ENCODE measurements around the gene C6orf132.

Gene C6orf132

GRCh38 chr6:42104095-42104803 is 38.2 kb downstream of the C6orf132 start:
- no peak for DNase-seq

GRCh38 chr6:42103753-42104094 is 38.7 kb downstream of the C6orf132 start:
- no peak for DNase-seq

- no peak for DNase-seq
These were observed 39.2 kb downstream of the C6orf132 start for GRCh38 chr6:42103216-42103615.

GRCh38 chr6:42101186-42101657 is 41.2 kb downstream of the C6orf132 start:
- DNase-seq, result no peak

- no peak for DNase-seq
These were observed 42.2 kb downstream of the C6orf132 start for GRCh38 chr6:42100029-42100901.

GRCh38 chr6:42099340-42100028 is 42.9 kb downstream of the C6orf132 start:
- no peak for DNase-seq

GRCh38 chr6:42095776-42096541 is 46.5 kb downstream of the C6orf132 start:
- no peak for DNase-seq

GRCh38 chr6:42095094-42095493 is 47.3 kb downstream of the C6orf132 start:
- no peak for DNase-seq

- DNase-seq, result no peak
These were observed 48.7 kb downstream of the C6orf132 start for GRCh38 chr6:42093582-42094329.

GRCh38 chr6:42091718-42092023 is 50.7 kb downstream of the C6orf132 start:
- DNase-seq, result no peak

GRCh38 chr6:42090819-42091717 is 51.4 kb downstream of the C6orf132 start:
- no peak for DNase-seq

GRCh38 chr6:42088101-42088591 is 54.3 kb downstream of the C6orf132 start:
- no peak for DNase-seq

GRCh38 chr6:42086046-42087035 is 56.1 kb downstream of the C6orf132 start:
- DNase-seq, result no peak

- no peak for DNase-seq
These were observed 57.5 kb downstream of the C6orf132 start for GRCh38 chr6:42084889-42085288.

- DNase-seq, result no peak
These were observed 58.9 kb downstream of the C6orf132 start for GRCh38 chr6:42083530-42083929.

- DNase-seq, result no peak
These were observed 62.4 kb downstream of the C6orf132 start for GRCh38 chr6:42079941-42080464.

- no peak for DNase-seq
These were observed 64.0 kb downstream of the C6orf132 start for GRCh38 chr6:42078386-42078785.

- no peak for DNase-seq
These were observed 67.1 kb downstream of the C6orf132 start for GRCh38 chr6:42075159-42075838.

GRCh38 chr6:42073287-42073686 is 69.1 kb downstream of the C6orf132 start:
- DNase-seq, result no peak
